Ishikawa (cell line): ENCODE measurements around the gene ASTN2.

ENCODE experiments used
- CEBPB ChIP-seq: IDR thresholded peaks from 2 replicates; pipeline ENCODE4 v1.6.1; 2012
- CREB1 ChIP-seq: IDR thresholded peaks from 2 replicates; pipeline ENCODE4 v1.6.1; 2012; ENCODE audit warnings: low read depth
- EGR1 ChIP-seq: IDR thresholded peaks from 2 replicates; pipeline ENCODE4 v1.6.1; 2012
- EP300 ChIP-seq: IDR thresholded peaks from 2 replicates; pipeline ENCODE4 v1.6.1; 2012; ENCODE audit warnings: borderline replicate concordance
- FOXM1 ChIP-seq: IDR thresholded peaks from 2 replicates; pipeline ENCODE4 v1.6.1; 2012; ENCODE audit warnings: low read depth, borderline replicate concordance
- NFIC ChIP-seq: IDR thresholded peaks from 2 replicates; pipeline ENCODE4 v1.6.1; 2012
- RAD21 ChIP-seq: IDR thresholded peaks from 2 replicates; pipeline ENCODE4 v1.6.1; 2012; ENCODE audit warnings: low read depth
- TAF1 ChIP-seq: IDR thresholded peaks from 2 replicates; pipeline ENCODE4 v1.6.1; 2012; ENCODE audit warnings: low read depth, mild to moderate bottlenecking
- TCF12 ChIP-seq: IDR thresholded peaks from 2 replicates; pipeline ENCODE4 v1.6.1; 2012; ENCODE audit warnings: low read depth
- TEAD4 ChIP-seq: IDR thresholded peaks from 2 replicates; pipeline ENCODE4 v1.6.1; 2012
- YY1 ChIP-seq: IDR thresholded peaks from 2 replicates; pipeline ENCODE4 v1.6.1; 2012; ENCODE audit warnings: low read depth
- ZBTB7A ChIP-seq: IDR thresholded peaks from 2 replicates; pipeline ENCODE4 v1.6.1; 2012; ENCODE audit warnings: low read depth
- TF ChIP-seq, protein P1 (sequence below): IDR thresholded peaks from 2 replicates; pipeline ENCODE4 v1.6.1; 2012
- TF ChIP-seq, protein P2 (sequence below): IDR thresholded peaks from 2 replicates; pipeline ENCODE4 v1.6.1; 2012
- TF ChIP-seq, protein P3 (sequence below): IDR thresholded peaks from 2 replicates; pipeline ENCODE4 v1.6.1; 2012; ENCODE audit warnings: low read depth, mild to moderate bottlenecking

The ASTN2 gene

DNA sequence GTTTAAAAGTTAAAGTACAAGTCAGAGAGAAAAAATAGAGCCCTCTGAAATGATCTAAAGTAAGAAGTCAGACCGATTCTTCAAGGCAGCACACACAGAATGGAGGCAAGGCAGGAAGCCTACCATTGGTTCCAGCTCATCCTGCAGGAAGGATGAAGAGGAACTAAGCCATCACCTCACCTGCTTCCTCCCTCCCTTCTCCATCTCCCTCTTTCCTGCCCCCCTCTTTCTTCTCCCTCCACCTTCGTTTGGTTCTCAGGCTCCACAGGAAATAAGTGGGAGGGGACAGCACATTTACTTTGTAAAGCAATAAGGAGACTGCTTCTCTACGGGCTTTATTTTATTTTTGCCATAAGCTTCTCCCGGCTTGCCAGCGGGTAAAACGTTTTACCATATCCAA, 514.3 kb downstream of the ASTN2 start:
- TF ChIP-seq TAF1 = no peak
- no peak for TF ChIP-seq TEAD4
- no peak for TF ChIP-seq NFIC
- no peak for TF ChIP-seq TCF12
- no peak for TF ChIP-seq EGR1
- no peak for TF ChIP-seq FOXM1
- TF ChIP-seq, protein P1, sequence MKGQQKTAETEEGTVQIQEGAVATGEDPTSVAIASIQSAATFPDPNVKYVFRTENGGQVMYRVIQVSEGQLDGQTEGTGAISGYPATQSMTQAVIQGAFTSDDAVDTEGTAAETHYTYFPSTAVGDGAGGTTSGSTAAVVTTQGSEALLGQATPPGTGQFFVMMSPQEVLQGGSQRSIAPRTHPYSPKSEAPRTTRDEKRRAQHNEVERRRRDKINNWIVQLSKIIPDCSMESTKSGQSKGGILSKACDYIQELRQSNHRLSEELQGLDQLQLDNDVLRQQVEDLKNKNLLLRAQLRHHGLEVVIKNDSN = no peak

DNA sequence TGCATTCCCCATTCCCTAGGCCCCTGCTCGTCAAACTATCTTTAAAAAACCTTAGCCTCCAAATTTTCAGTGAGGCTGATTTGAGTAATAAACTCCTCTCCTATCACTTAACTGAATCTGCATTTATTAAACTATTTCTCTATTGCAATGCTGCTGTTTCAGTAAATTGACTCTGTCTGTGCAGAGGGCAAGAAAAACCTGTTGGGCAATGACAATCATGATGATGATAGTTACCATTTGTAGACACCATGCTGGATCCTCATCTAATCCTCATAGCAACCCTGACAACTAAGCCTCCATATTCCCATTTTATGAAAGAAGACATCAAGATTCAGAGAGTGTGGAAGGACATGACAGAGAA, 514.9 kb downstream of the ASTN2 start:
- no peak for TF ChIP-seq CREB1
- TF ChIP-seq TEAD4 = no peak
- TF ChIP-seq ZBTB7A = no peak
- TF ChIP-seq, protein P1 = no peak
- no peak for TF ChIP-seq EGR1
- no peak for TF ChIP-seq CEBPB
- TF ChIP-seq TCF12 = no peak
- TF ChIP-seq EP300 = no peak
- no peak for TF ChIP-seq NFIC
- TF ChIP-seq YY1 = no peak
- TF ChIP-seq FOXM1 = no peak
- TF ChIP-seq, protein P2, sequence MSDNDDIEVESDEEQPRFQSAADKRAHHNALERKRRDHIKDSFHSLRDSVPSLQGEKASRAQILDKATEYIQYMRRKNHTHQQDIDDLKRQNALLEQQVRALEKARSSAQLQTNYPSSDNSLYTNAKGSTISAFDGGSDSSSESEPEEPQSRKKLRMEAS = no peak
- no peak for TF ChIP-seq TAF1
- TF ChIP-seq, protein P3, sequence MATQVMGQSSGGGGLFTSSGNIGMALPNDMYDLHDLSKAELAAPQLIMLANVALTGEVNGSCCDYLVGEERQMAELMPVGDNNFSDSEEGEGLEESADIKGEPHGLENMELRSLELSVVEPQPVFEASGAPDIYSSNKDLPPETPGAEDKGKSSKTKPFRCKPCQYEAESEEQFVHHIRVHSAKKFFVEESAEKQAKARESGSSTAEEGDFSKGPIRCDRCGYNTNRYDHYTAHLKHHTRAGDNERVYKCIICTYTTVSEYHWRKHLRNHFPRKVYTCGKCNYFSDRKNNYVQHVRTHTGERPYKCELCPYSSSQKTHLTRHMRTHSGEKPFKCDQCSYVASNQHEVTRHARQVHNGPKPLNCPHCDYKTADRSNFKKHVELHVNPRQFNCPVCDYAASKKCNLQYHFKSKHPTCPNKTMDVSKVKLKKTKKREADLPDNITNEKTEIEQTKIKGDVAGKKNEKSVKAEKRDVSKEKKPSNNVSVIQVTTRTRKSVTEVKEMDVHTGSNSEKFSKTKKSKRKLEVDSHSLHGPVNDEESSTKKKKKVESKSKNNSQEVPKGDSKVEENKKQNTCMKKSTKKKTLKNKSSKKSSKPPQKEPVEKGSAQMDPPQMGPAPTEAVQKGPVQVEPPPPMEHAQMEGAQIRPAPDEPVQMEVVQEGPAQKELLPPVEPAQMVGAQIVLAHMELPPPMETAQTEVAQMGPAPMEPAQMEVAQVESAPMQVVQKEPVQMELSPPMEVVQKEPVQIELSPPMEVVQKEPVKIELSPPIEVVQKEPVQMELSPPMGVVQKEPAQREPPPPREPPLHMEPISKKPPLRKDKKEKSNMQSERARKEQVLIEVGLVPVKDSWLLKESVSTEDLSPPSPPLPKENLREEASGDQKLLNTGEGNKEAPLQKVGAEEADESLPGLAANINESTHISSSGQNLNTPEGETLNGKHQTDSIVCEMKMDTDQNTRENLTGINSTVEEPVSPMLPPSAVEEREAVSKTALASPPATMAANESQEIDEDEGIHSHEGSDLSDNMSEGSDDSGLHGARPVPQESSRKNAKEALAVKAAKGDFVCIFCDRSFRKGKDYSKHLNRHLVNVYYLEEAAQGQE = no peak
- TF ChIP-seq RAD21 = no peak

DNA sequence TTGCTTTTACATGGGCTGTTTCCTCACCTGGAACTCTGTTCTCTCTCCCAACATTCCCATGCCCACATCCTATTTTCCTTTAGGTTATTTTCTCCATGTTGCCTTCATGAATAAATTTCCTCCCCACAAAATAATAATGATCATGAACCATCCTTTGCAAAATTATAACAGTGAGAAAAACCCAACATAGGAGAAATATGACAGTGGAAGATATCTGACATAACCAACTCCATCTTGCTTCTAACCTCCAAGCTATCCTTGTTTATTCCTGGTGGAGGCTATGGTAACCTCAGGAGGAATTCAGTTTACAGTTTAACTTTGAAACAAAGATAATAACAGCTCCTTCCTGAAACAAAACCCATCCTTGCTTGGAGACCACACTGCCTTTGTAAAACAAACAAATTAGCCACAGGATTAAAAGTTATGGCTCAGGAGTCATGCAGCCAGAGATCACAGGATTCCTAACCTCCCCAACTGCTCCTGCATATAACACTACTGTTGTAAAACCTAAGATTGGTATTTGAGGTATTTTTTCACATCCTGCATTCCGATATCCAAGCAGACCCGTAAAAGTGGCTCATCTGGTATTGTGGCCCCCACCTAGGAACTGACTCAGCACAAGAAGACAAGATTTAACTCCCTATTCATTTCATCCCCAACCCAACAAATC, 515.4 kb downstream of the ASTN2 start:
- TF ChIP-seq FOXM1 = no peak
- TF ChIP-seq YY1 = no peak
- no peak for TF ChIP-seq EGR1
- no peak for TF ChIP-seq TEAD4
- TF ChIP-seq, protein P2 = no peak
- no peak for TF ChIP-seq RAD21
- no peak for TF ChIP-seq CEBPB
- TF ChIP-seq EP300 = no peak
- no peak for TF ChIP-seq NFIC
- TF ChIP-seq ZBTB7A = no peak
- TF ChIP-seq, protein P1 = no peak
- TF ChIP-seq, protein P3 = no peak
- no peak for TF ChIP-seq TAF1
- TF ChIP-seq TCF12 = no peak
- TF ChIP-seq CREB1 = no peak

DNA sequence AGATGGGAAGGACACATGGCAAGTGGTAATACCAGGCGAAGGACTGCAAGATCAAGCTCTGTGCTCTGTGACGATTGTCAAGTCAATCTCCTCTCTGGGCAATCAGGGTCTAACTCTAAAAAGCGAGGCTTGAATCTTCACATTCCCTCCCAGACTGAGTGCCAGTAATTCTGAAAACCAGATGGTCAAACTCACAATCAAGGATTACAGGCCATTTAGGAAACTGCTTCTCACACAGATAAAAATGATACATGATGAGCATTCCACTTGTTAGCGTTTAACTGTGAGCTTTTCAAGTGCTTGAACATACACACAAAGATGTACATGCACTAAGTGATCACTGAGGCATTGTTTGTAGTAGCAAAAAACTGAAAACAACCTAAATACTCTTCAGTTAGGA, 517.7 kb downstream of the ASTN2 start:
- no peak for TF ChIP-seq TCF12
- TF ChIP-seq CREB1 = no peak
- no peak for TF ChIP-seq CEBPB
- no peak for TF ChIP-seq TEAD4
- no peak for TF ChIP-seq YY1
- TF ChIP-seq, protein P1 = no peak
- TF ChIP-seq FOXM1 = no peak
- TF ChIP-seq, protein P3 = no peak
- no peak for TF ChIP-seq TAF1
- no peak for TF ChIP-seq EGR1
- no peak for TF ChIP-seq RAD21
- TF ChIP-seq, protein P2 = no peak
- no peak for TF ChIP-seq ZBTB7A
- TF ChIP-seq EP300 = no peak
- no peak for TF ChIP-seq NFIC
